ENCODE data around the gene LIAS. TPM values are rescaled to one million over a fixed set of nuclear protein-coding genes. Genes with fewer than 3 reads are reported as not detected.

Gene LIAS
- total and polyA plus RNA-seq, 12 donors: 12.7 to 32.4 (median 26.0) TPM

GRCh38 chr4:39476187-39476895, 17.5 kb downstream of the LIAS start:
- no peak for ATAC-seq
- peaks cover 0 to 66% (median 29%) of the 10 kb centered on the region in 9 donors for H3K36me3 ChIP-seq

GRCh38 chr4:39480251-39480650, 21.4 kb downstream of the LIAS start:
- WGBS, 2 donors: 96% methylated on average over 27 of the region's 27 CpGs
- TF ChIP-seq CTCF (IDR thresholded peaks at IDR 0.05): no peak
- no peaks in the 10 kb centered on the region for H3K27me3 ChIP-seq
- ATAC-seq (no peak), DNase-seq (no peak)
- intact Hi-C loops (cut with DNase I): no loop called here
- no peak overlapping the region for H3K27ac ChIP-seq
- peaks cover 0 to 11% (median 0%) of the 10 kb centered on the region in 9 donors for H3K4me1 ChIP-seq
- H3K4me3 ChIP-seq: no peak overlapping the region
- peaks cover 0 to 8% (median 0%) of the 10 kb centered on the region in 11 donors for H3K9me3 ChIP-seq
- peaks cover 0 to 31% (median 17%) of the 10 kb centered on the region in 9 donors for H3K36me3 ChIP-seq

More at GRCh38 chr4:39476187-39476895, 17.5 kb downstream of the LIAS start:
- DNase-seq: no peak
- Histone ChIP-seq H3K9me3 (no peaks in the 10 kb centered on the region), H3K27ac (no peak overlapping the region), H3K4me1 (no peaks in the 10 kb centered on the region), H3K27me3 (no peaks in the 10 kb centered on the region), H3K4me3 (no peak overlapping the region)
- intact Hi-C loops (cut with DNase I): no loop called here
- 73 to 82% methylated on average over 5 of the region's 5 CpGs for WGBS, 2 donors
- TF ChIP-seq CTCF (IDR thresholded peaks at IDR 0.05): no peak

- H3K27ac ChIP-seq: peak overlapping the region in 1 of 10 donors; percentile 64
- no peak for TF ChIP-seq CTCF (IDR thresholded peaks at IDR 0.05)
- H3K27me3 ChIP-seq: no peaks in the 10 kb centered on the region
- 82 to 87% methylated on average over 21 of the region's 21 CpGs for WGBS, 2 donors
- peak overlapping the region in 1 of 10 donors; percentile 31 for H3K4me3 ChIP-seq
- DNase-seq: no peak
- peaks cover 0 to 8% (median 0%) of the 10 kb centered on the region in 11 donors for H3K9me3 ChIP-seq
- intact Hi-C loops (cut with DNase I): no loop called here
- H3K4me1 ChIP-seq: peaks cover 0 to 11% (median 0%) of the 10 kb centered on the region in 9 donors
- H3K36me3 ChIP-seq: peaks cover 0 to 22% (median 15%) of the 10 kb centered on the region in 9 donors
- peak in 1 of 8 donors; percentile 35 for ATAC-seq
These were observed 22.2 kb downstream of the LIAS start for GRCh38 chr4:39480902-39481695.

- 81 to 84% methylated on average over 6 of the region's 6 CpGs for WGBS, 2 donors
- ATAC-seq: no peak
These were observed 25.9 kb downstream of the LIAS start for GRCh38 chr4:39484582-39485272.

More at GRCh38 chr4:39484582-39485272, 25.9 kb downstream of the LIAS start:
- Histone ChIP-seq H3K27ac (peak overlapping the region in 1 of 10 donors; percentile 26), H3K4me3 (no peak overlapping the region), H3K36me3 (no peaks in the 10 kb centered on the region), H3K27me3 (no peaks in the 10 kb centered on the region), H3K4me1 (peaks cover 0 to 16% (median 0%) of the 10 kb centered on the region in 9 donors), H3K9me3 (peaks cover 0 to 8% (median 0%) of the 10 kb centered on the region in 11 donors)
- intact Hi-C loops (cut with DNase I): no loop called here
- DNase-seq: no peak
- TF ChIP-seq CTCF (IDR thresholded peaks at IDR 0.05): no peak

All from heart right ventricle (tissue), 16 donors.